Measurements from ENCODE around the gene NPHP3.

NPHP3 gene

DNA sequence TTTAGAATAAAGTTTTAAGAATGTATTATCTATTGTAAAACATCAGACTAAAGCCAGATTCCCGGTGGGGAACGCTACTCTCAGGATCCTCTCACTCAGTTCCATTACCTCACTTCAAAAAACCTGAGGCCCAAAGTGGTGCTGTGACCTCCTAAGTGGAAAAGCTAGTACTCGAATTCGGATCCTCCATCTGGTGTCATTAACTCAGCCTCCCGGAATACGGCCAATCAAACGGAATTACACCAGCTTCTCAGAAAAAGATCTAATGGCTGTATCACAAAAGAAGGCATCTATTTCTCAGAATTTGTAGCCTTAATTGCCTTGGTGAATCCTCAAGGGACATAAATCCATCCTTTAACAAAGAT is 63.2 kb downstream of the NPHP3 start:
- H3K9me3 ChIP-seq (replicated peaks; ENCODE audit: low read length), result no peaks in the 10 kb centered on the region
- H3K9ac ChIP-seq (ENCODE audit: low read depth, low read length), result peak overlapping the region; percentile 90
- H3K4me3 ChIP-seq (ENCODE audit: low read length), result peak overlapping the region; percentile 88
- H3K36me3 ChIP-seq (ENCODE audit: insufficient read depth, low read length), result no peaks in the 10 kb centered on the region
- H3K27me3 ChIP-seq (ENCODE audit: control insufficient read depth, insufficient read depth, low read length), result no peaks in the 10 kb centered on the region
- peaks cover 23% of the 10 kb centered on the region for H3K4me1 ChIP-seq (ENCODE audit: control insufficient read depth, insufficient read depth, low read length)
- peak overlapping the region; percentile 94 for H3K4me2 ChIP-seq (ENCODE audit: low read length)

- peaks cover 25% of the 10 kb centered on the region for H3K4me1 ChIP-seq (ENCODE audit: control insufficient read depth, insufficient read depth, low read length)
- no peaks in the 10 kb centered on the region for H3K9me3 ChIP-seq (replicated peaks; ENCODE audit: low read length)
- peak overlapping the region; percentile 94 for H3K4me2 ChIP-seq (ENCODE audit: low read length)
- H3K27me3 ChIP-seq (ENCODE audit: control insufficient read depth, insufficient read depth, low read length), result no peaks in the 10 kb centered on the region
- H3K9ac ChIP-seq (ENCODE audit: low read depth, low read length), result peak overlapping the region; percentile 90
- H3K36me3 ChIP-seq (ENCODE audit: insufficient read depth, low read length), result no peaks in the 10 kb centered on the region
- H3K4me3 ChIP-seq (ENCODE audit: low read length), result peak overlapping the region; percentile 88
Observed at GRCh38 chr3:132657869-132658747, 64.1 kb downstream of the NPHP3 start.

- H3K9me3 ChIP-seq (replicated peaks; ENCODE audit: low read length), result no peaks in the 10 kb centered on the region
- H3K4me3 ChIP-seq (ENCODE audit: low read length), result no peak overlapping the region
- no peak overlapping the region for H3K4me2 ChIP-seq (ENCODE audit: low read length)
- no peak overlapping the region for H3K9ac ChIP-seq (ENCODE audit: low read depth, low read length)
- H3K36me3 ChIP-seq (ENCODE audit: insufficient read depth, low read length), result no peaks in the 10 kb centered on the region
- H3K27me3 ChIP-seq (ENCODE audit: control insufficient read depth, insufficient read depth, low read length), result no peaks in the 10 kb centered on the region
- peaks cover 25% of the 10 kb centered on the region for H3K4me1 ChIP-seq (ENCODE audit: control insufficient read depth, insufficient read depth, low read length)
Observed at GRCh38 chr3:132655471-132655870, 66.7 kb downstream of the NPHP3 start.

- Histone ChIP-seq H3K36me3 (ENCODE audit: insufficient read depth, low read length) (no peaks in the 10 kb centered on the region), H3K4me2 (ENCODE audit: low read length) (no peak overlapping the region)
Observed at GRCh38 chr3:132654721-132655120, 67.5 kb downstream of the NPHP3 start.

GRCh38 chr3:132654190-132654589 is 68.0 kb downstream of the NPHP3 start:
- Histone ChIP-seq H3K4me3 (ENCODE audit: low read length) (no peak overlapping the region), H3K4me1 (ENCODE audit: control insufficient read depth, insufficient read depth, low read length) (peaks cover 25% of the 10 kb centered on the region), H3K4me2 (ENCODE audit: low read length) (no peak overlapping the region), H3K27me3 (ENCODE audit: control insufficient read depth, insufficient read depth, low read length) (no peaks in the 10 kb centered on the region), H3K36me3 (ENCODE audit: insufficient read depth, low read length) (no peaks in the 10 kb centered on the region), H3K9me3 (replicated peaks; ENCODE audit: low read length) (no peaks in the 10 kb centered on the region), H3K9ac (ENCODE audit: low read depth, low read length) (no peak overlapping the region)

More at GRCh38 chr3:132654721-132655120, 67.5 kb downstream of the NPHP3 start:
- Histone ChIP-seq H3K27me3 (ENCODE audit: control insufficient read depth, insufficient read depth, low read length) (no peaks in the 10 kb centered on the region), H3K9ac (ENCODE audit: low read depth, low read length) (no peak overlapping the region), H3K4me3 (ENCODE audit: low read length) (no peak overlapping the region), H3K9me3 (replicated peaks; ENCODE audit: low read length) (no peaks in the 10 kb centered on the region), H3K4me1 (ENCODE audit: control insufficient read depth, insufficient read depth, low read length) (peaks cover 25% of the 10 kb centered on the region)

- Histone ChIP-seq H3K4me2 (ENCODE audit: low read length) (no peak overlapping the region), H3K36me3 (ENCODE audit: insufficient read depth, low read length) (no peaks in the 10 kb centered on the region), H3K4me3 (ENCODE audit: low read length) (no peak overlapping the region), H3K4me1 (ENCODE audit: control insufficient read depth, insufficient read depth, low read length) (peaks cover 14% of the 10 kb centered on the region), H3K9ac (ENCODE audit: low read depth, low read length) (no peak overlapping the region), H3K9me3 (replicated peaks; ENCODE audit: low read length) (no peaks in the 10 kb centered on the region), H3K27me3 (ENCODE audit: control insufficient read depth, insufficient read depth, low read length) (no peaks in the 10 kb centered on the region)
Observed at GRCh38 chr3:132652640-132653270, 69.5 kb downstream of the NPHP3 start.

DNA sequence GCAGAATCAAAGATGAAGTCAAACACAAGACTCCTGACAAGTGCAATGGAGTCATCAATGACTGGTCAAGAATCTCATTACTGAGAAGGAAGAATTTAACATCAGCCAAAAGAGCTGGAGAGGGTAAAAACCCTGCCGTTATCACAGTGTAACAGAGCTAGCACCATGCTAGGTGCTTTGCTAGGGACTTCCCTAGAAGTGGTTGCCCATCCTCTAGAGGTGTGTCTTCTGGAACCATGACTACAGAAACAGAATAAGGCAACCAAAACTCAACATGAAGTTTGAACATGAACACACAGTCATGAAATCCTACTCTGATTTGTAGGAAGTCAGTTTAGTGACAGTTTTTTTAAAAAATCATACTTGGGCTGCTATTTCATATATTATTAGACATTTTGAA is 72.1 kb downstream of the NPHP3 start:
- Histone ChIP-seq H3K4me2 (ENCODE audit: low read length) (no peak overlapping the region), H3K4me1 (ENCODE audit: control insufficient read depth, insufficient read depth, low read length) (peaks cover 7% of the 10 kb centered on the region), H3K36me3 (ENCODE audit: insufficient read depth, low read length) (no peaks in the 10 kb centered on the region), H3K9me3 (replicated peaks; ENCODE audit: low read length) (no peaks in the 10 kb centered on the region), H3K9ac (ENCODE audit: low read depth, low read length) (no peak overlapping the region), H3K4me3 (ENCODE audit: low read length) (no peak overlapping the region), H3K27me3 (ENCODE audit: control insufficient read depth, insufficient read depth, low read length) (no peaks in the 10 kb centered on the region)

GRCh38 chr3:132645058-132645457 is 77.2 kb downstream of the NPHP3 start:
- Histone ChIP-seq H3K36me3 (ENCODE audit: insufficient read depth, low read length) (no peaks in the 10 kb centered on the region), H3K9ac (ENCODE audit: low read depth, low read length) (no peak overlapping the region), H3K4me2 (ENCODE audit: low read length) (no peak overlapping the region), H3K4me1 (ENCODE audit: control insufficient read depth, insufficient read depth, low read length) (no peaks in the 10 kb centered on the region), H3K9me3 (replicated peaks; ENCODE audit: low read length) (no peaks in the 10 kb centered on the region), H3K27me3 (ENCODE audit: control insufficient read depth, insufficient read depth, low read length) (no peaks in the 10 kb centered on the region), H3K4me3 (ENCODE audit: low read length) (no peak overlapping the region)

DNA sequence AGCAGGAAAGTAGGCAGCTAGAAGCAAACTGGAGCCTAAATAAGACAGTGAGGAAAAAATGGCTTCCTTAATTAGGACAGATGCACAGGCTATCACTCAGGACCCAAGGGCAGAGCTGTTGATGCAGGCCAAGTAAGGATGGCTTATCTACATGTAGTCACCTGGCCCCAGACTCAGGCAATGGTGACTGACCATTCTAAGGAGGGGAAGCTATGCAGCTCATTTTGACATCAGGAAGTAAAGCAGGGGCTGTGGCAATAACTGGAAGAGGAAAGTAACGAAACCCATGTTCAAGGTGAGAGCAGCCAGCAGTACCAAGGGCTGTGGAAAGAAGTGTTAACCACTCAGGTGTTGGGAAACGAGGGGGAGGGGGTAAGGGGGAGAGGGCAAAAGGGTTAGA is 78.8 kb downstream of the NPHP3 start:
- no peaks in the 10 kb centered on the region for H3K27me3 ChIP-seq (ENCODE audit: control insufficient read depth, insufficient read depth, low read length)
- no peaks in the 10 kb centered on the region for H3K4me1 ChIP-seq (ENCODE audit: control insufficient read depth, insufficient read depth, low read length)
- no peak overlapping the region for H3K9ac ChIP-seq (ENCODE audit: low read depth, low read length)
- no peak overlapping the region for H3K4me2 ChIP-seq (ENCODE audit: low read length)
- no peaks in the 10 kb centered on the region for H3K9me3 ChIP-seq (replicated peaks; ENCODE audit: low read length)
- H3K4me3 ChIP-seq (ENCODE audit: low read length), result no peak overlapping the region
- H3K36me3 ChIP-seq (ENCODE audit: insufficient read depth, low read length), result peaks cover 2% of the 10 kb centered on the region

DNA sequence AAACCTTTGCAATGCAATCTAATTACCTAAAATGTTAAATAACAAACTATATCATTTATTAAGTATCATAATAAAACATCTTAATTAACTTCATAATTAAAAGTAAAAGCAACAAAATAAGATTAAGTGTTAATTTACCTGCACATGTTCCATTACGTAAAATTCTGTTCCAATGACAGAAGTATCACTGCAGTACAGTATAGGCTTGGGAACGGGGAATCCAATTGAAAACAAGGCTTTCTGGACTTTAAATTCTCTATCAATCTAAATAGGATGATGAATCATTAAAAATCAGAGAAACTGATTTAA is 79.7 kb downstream of the NPHP3 start:
- Histone ChIP-seq H3K27me3 (ENCODE audit: control insufficient read depth, insufficient read depth, low read length) (no peaks in the 10 kb centered on the region), H3K9me3 (replicated peaks; ENCODE audit: low read length) (no peaks in the 10 kb centered on the region)

GRCh38 chr3:132641837-132642538 is 80.2 kb downstream of the NPHP3 start:
- Histone ChIP-seq H3K4me3 (ENCODE audit: low read length) (no peak overlapping the region), H3K4me1 (ENCODE audit: control insufficient read depth, insufficient read depth, low read length) (peaks cover 10% of the 10 kb centered on the region), H3K4me2 (ENCODE audit: low read length) (no peak overlapping the region), H3K27me3 (ENCODE audit: control insufficient read depth, insufficient read depth, low read length) (no peaks in the 10 kb centered on the region), H3K9me3 (replicated peaks; ENCODE audit: low read length) (no peaks in the 10 kb centered on the region), H3K9ac (ENCODE audit: low read depth, low read length) (peak overlapping the region; percentile 4), H3K36me3 (ENCODE audit: insufficient read depth, low read length) (peaks cover 2% of the 10 kb centered on the region)

More for the DNA sequence above, 79.7 kb downstream of the NPHP3 start:
- Histone ChIP-seq H3K9ac (ENCODE audit: low read depth, low read length) (no peak overlapping the region), H3K4me2 (ENCODE audit: low read length) (no peak overlapping the region), H3K36me3 (ENCODE audit: insufficient read depth, low read length) (peaks cover 2% of the 10 kb centered on the region), H3K4me3 (ENCODE audit: low read length) (no peak overlapping the region), H3K4me1 (ENCODE audit: control insufficient read depth, insufficient read depth, low read length) (peaks cover 6% of the 10 kb centered on the region)

Data from skeletal muscle satellite cell (primary cell).